HCT116 (cell line): ENCODE measurements around the gene LRRC70. TPM values are rescaled to one million over a fixed set of nuclear protein-coding genes. Genes with fewer than 3 reads are reported as not detected.

ENCODE experiments used
- ATAC-seq: fragments of 200-7000 bp; cut with Tn5 transposase; 2 replicates; pipeline ENCODE4 v1.9.1; 2020; ENCODE audit warnings: mild to moderate bottlenecking, moderate library complexity
- BruUV-seq: library from RNA; stranded (reverse); fragments of 400-500 nt; replicated peaks from 2 replicates; lab custom pipeline; 2021; lab: Mats Ljungman, UMichigan
- CTCF ChIA-PET: fragments of 300-600 bp; sonication (Branson Sonifier 250); formaldehyde crosslinking; loops from one replicate; lab custom pipeline; 2021; ENCODE audit warnings: antibody characterized with exemption; lab: Charles Lee
- POLR2A ChIA-PET: fragments of 300-600, 350-600 bp; sonication (Branson Sonifier 250); formaldehyde crosslinking; loops from one replicate; lab custom pipeline; 2021; ENCODE audit warnings: antibody characterized with exemption; lab: Charles Lee
- RAD21 ChIA-PET, 2 experiments: fragments of 300-600 bp; sonication (Branson Sonifier 250); formaldehyde crosslinking; loops; one replicate each; lab custom pipeline; 2023; ENCODE audit warnings: low total read pairs in 2 of 2; ENCODE audit not compliant: uncharacterized antibody in 2 of 2, unreplicated experiment in 2 of 2, low non-redundant PET in 1 of 2; lab: Charles Lee
- DNase-seq: peaks from one replicate; pipeline ENCODE4 v3.0.0-alpha.2; 2010; ENCODE audit warnings: low read depth, low spot score
- H2AFZ ChIP-seq: fragments of 200-600 bp; shearing (Covaris generic), sonication (generic); 2 replicates; pipeline ENCODE4 v1.6.1; 2017; ENCODE audit warnings: low read depth, mixed run types, mixed read lengths, antibody characterized with exemption, low read length; ENCODE audit not compliant: poor library complexity, severe bottlenecking
- H3K27ac ChIP-seq: 2 replicates; pipeline ENCODE4 v1.5.1; 2012; ENCODE audit warnings: low read depth, low read length
- H3K27me3 ChIP-seq: fragments of 200-600 bp; sonication (generic); 2 replicates; pipeline ENCODE4 v1.6.1; 2016; ENCODE audit warnings: mixed run types, low read length, mixed read lengths; ENCODE audit not compliant: insufficient read depth
- H3K36me3 ChIP-seq, 2 experiments: fragments of 200-500 bp in 1 of 2; fragments of 200-600 bp in 1 of 2; sonication (Bioruptor generic) in 1 of 2; sonication (generic) in 1 of 2; 2 replicates each; pipeline versions ENCODE4 v1.5.1 to v1.6.1; 2014 to 2016; ENCODE audit warnings: low read length in 2 of 2, inconsistent platforms in 1 of 2, mixed read lengths in 1 of 2, mixed run types in 1 of 2; ENCODE audit not compliant: insufficient read depth in 2 of 2, control insufficient read depth in 1 of 2
- H3K4me1 ChIP-seq, 2 experiments: fragments of 200-600 bp in 1 of 2; sonication (generic) in 1 of 2; 2 replicates each; pipeline versions ENCODE4 v1.5.1 to v1.6.1; 2012 to 2017; ENCODE audit warnings: low read length in 2 of 2, inconsistent platforms in 1 of 2, mild to moderate bottlenecking in 1 of 2, mixed read lengths in 1 of 2, mixed run types in 1 of 2, moderate library complexity in 1 of 2; ENCODE audit not compliant: insufficient read depth in 2 of 2, control insufficient read depth in 1 of 2
- H3K4me2 ChIP-seq: fragments of 200-600 bp; sonication (generic); 2 replicates; pipeline ENCODE4 v1.6.1; 2017; ENCODE audit warnings: mixed run types, low read length, mixed read lengths
- H3K4me3 ChIP-seq, 2 experiments: fragments of 200-600 bp in 1 of 2; sonication (generic) in 1 of 2; replicated peaks in 1 of 2; 2 replicates each; pipeline ENCODE4 v1.5.1; 2011 to 2016; ENCODE audit warnings: low read length in 2 of 2, control low read depth in 1 of 2, low read depth in 1 of 2, mild to moderate bottlenecking in 1 of 2, mixed read lengths in 1 of 2, mixed run types in 1 of 2
- H3K79me2 ChIP-seq: fragments of 200-600 bp; sonication (generic); 2 replicates; pipeline ENCODE4 v1.6.1; 2017; ENCODE audit warnings: mild to moderate bottlenecking, mixed run types, low read length, moderate library complexity, mixed read lengths; ENCODE audit not compliant: insufficient read depth
- H3K9ac ChIP-seq: fragments of 200-600 bp; sonication (generic); 2 replicates; pipeline ENCODE4 v1.6.1; 2016; ENCODE audit warnings: low read length, mixed read lengths
- H3K9me2 ChIP-seq: fragments of 200-600 bp; sonication (generic), shearing (Covaris generic); 2 replicates; pipeline ENCODE4 v1.6.1; 2017; ENCODE audit warnings: mixed run types, mild to moderate bottlenecking, moderate library complexity; ENCODE audit not compliant: insufficient read depth
- H3K9me3 ChIP-seq, 2 experiments: fragments of 200-500 bp in 1 of 2; fragments of 200-600 bp in 1 of 2; sonication (Bioruptor generic) in 1 of 2; sonication (generic) in 1 of 2; 2 replicates each; pipeline ENCODE4 v1.6.1; 2014 to 2017; ENCODE audit warnings: low read length in 2 of 2, mixed read lengths in 2 of 2, inconsistent platforms in 1 of 2, low read depth in 1 of 2, mild to moderate bottlenecking in 1 of 2, mixed run types in 1 of 2, moderate library complexity in 1 of 2; ENCODE audit not compliant: control insufficient read depth in 1 of 2, insufficient read depth in 1 of 2
- H4K20me1 ChIP-seq: fragments of 200-600 bp; sonication (generic), shearing (Covaris generic); 2 replicates; pipeline ENCODE4 v1.6.1; 2017; ENCODE audit warnings: mixed run types, mild to moderate bottlenecking, moderate library complexity; ENCODE audit not compliant: insufficient read depth
- CEBPB ChIP-seq: IDR thresholded peaks from 2 replicates; pipeline ENCODE4 v1.6.1; 2012; ENCODE audit warnings: low read depth
- CTCF ChIP-seq, 3 experiments: fragments of 200-600 bp in 1 of 3; sonication (generic) in 1 of 3; IDR thresholded peaks in 2 of 3; conservative IDR thresholded peaks in 1 of 3; 2 replicates each; pipeline ENCODE4 v1.5.1; 2012 to 2017; ENCODE audit warnings: low read depth in 2 of 3, low read length in 2 of 3, antibody characterized with exemption in 1 of 3, borderline replicate concordance in 1 of 3, control low read depth in 1 of 3, mild to moderate bottlenecking in 1 of 3, mixed read lengths in 1 of 3, mixed run types in 1 of 3, moderate library complexity in 1 of 3; ENCODE audit not compliant: insufficient read depth in 1 of 3
- EGR1 ChIP-seq: IDR thresholded peaks from 2 replicates; pipeline ENCODE4 v1.6.1; 2012; ENCODE audit warnings: low read depth
- EZH2phosphoT487 ChIP-seq: fragments of 200-600 bp; IDR thresholded peaks from 2 replicates; pipeline ENCODE4 v1.6.1; 2018; ENCODE audit warnings: antibody characterized with exemption, borderline replicate concordance
- FOSL1 ChIP-seq: IDR thresholded peaks from 2 replicates; pipeline ENCODE4 v1.6.1; 2012; ENCODE audit warnings: low read depth
- JUND ChIP-seq: IDR thresholded peaks from 2 replicates; pipeline ENCODE4 v1.6.1; 2012
- RAD21 ChIP-seq: IDR thresholded peaks from 2 replicates; pipeline ENCODE4 v1.6.1; 2012; ENCODE audit warnings: low read depth, mild to moderate bottlenecking
- SP1 ChIP-seq: IDR thresholded peaks from 2 replicates; pipeline ENCODE4 v1.6.1; 2012; ENCODE audit warnings: low read depth
- SRF ChIP-seq: IDR thresholded peaks from 2 replicates; pipeline ENCODE4 v1.6.1; 2012; ENCODE audit warnings: low read depth
- TCF7L2 ChIP-seq: IDR thresholded peaks from 2 replicates; pipeline ENCODE4 v1.7.0; 2011; ENCODE audit warnings: borderline replicate concordance, inconsistent platforms; ENCODE audit not compliant: insufficient read depth, insufficient read length; ENCODE audit errors: extremely low read depth
- YY1 ChIP-seq: IDR thresholded peaks from 2 replicates; pipeline ENCODE4 v1.6.1; 2011; ENCODE audit warnings: low read length, low read depth, moderate library complexity, mild to moderate bottlenecking; ENCODE audit not compliant: insufficient replicate concordance; ENCODE audit errors: extremely low read depth
- ZFX ChIP-seq: fragments of 450-650 bp; IDR thresholded peaks from 2 replicates; pipeline ENCODE4 v1.6.1; 2017
- intact Hi-C: fragments of 100-400 bp; cut with micrococcal nuclease; formaldehyde crosslinking; loops from 2 replicates; pipeline ENCODE4 v1.10.0; 2022
- total RNA-seq: library from RNA; stranded (reverse); gene quantifications from one replicate; pipeline ENCODE4 v1.2.1, GENCODE V29; 2021; ENCODE audit not compliant: unreplicated experiment

The LRRC70 gene
- total RNA-seq, 1 experiment from 2014 or later = 0.37 TPM

GRCh38 chr5:62550103-62550502 lies 28.5 kb upstream of the LRRC70 start:
- Histone ChIP-seq H3K9me2 (no peaks in the 10 kb centered on the region), H3K4me3 (no peak overlapping the region), H3K36me3 (no peaks in the 10 kb centered on the region), H4K20me1 (no peaks in the 10 kb centered on the region), H3K9ac (no peak overlapping the region), H2AFZ (no peak overlapping the region), H3K79me2 (no peaks in the 10 kb centered on the region; the same call in 1 of the 2 replicates), H3K4me1 (no peaks in the 10 kb centered on the region; a peak in 1 of 4 replicates), H3K27me3 (no peaks in the 10 kb centered on the region), H3K9me3 (no peaks in the 10 kb centered on the region), H3K4me2 (no peak overlapping the region), H3K27ac (no peak overlapping the region)
- CTCF ChIA-PET = no interaction called here
- DNase-seq (no peak), ATAC-seq (no peak)
- TF ChIP-seq TCF7L2 = no peak
- no peak for TF ChIP-seq RAD21
- no peak for TF ChIP-seq SP1
- no peak for TF ChIP-seq ZFX
- no peak for TF ChIP-seq CTCF (IDR thresholded peaks at IDR 0.05 in 2 of 3, conservative IDR thresholded peaks at IDR 0.05 in 1 of 3; ENCODE audit: borderline replicate concordance in 1 of 3, insufficient read depth in 1 of 3, low read depth in 2 of 3, low read length in 2 of 3)
- TF ChIP-seq JUND = no peak
- no peak for TF ChIP-seq YY1
- no peak for TF ChIP-seq FOSL1
- TF ChIP-seq CEBPB = no peak
- RAD21 ChIA-PET = no interaction called here
- intact Hi-C loops = no loop called here
- POLR2A ChIA-PET = no interaction called here
- BruUV-seq = no TSS peak

GRCh38 chr5:62555930-62556329 lies 22.7 kb upstream of the LRRC70 start:
- DNase-seq = no peak
- Histone ChIP-seq H3K4me1 (no peaks in the 10 kb centered on the region; a peak in 1 of 4 replicates), H3K36me3 (no peaks in the 10 kb centered on the region), H3K9me2 (no peaks in the 10 kb centered on the region), H3K4me3 (no peak overlapping the region), H3K9ac (no peak overlapping the region), H3K4me2 (no peak overlapping the region), H3K27me3 (no peaks in the 10 kb centered on the region), H4K20me1 (no peaks in the 10 kb centered on the region), H2AFZ (no peak overlapping the region), H3K79me2 (peaks cover 4% of the 10 kb centered on the region; the same call in 1 of the 2 replicates), H3K9me3 (no peaks in the 10 kb centered on the region), H3K27ac (no peak overlapping the region)
- RAD21 ChIA-PET = no interaction called here
- intact Hi-C loops = no loop called here
- CTCF ChIA-PET = no interaction called here
- ATAC-seq = no peak
- TF ChIP-seq EGR1 = no peak
- no peak for TF ChIP-seq YY1
- no peak for TF ChIP-seq JUND
- TF ChIP-seq EZH2phosphoT487 = no peak
- no peak for TF ChIP-seq SRF
- no peak for TF ChIP-seq CTCF (IDR thresholded peaks at IDR 0.05 in 2 of 3, conservative IDR thresholded peaks at IDR 0.05 in 1 of 3; ENCODE audit: borderline replicate concordance in 1 of 3, insufficient read depth in 1 of 3, low read depth in 2 of 3, low read length in 2 of 3)
- BruUV-seq = no TSS peak
- POLR2A ChIA-PET = no interaction called here
